GM21737 (cell line): ENCODE measurements around the gene NFE2.

ENCODE experiments used
- ATAC-seq: cut with Tn5 transposase; IDR thresholded peaks from one replicate; pipeline ENCODE4 v1.9.1; 2021; ENCODE audit warnings: mild to moderate bottlenecking, moderate library complexity; ENCODE audit not compliant: unreplicated experiment

The NFE2 gene

DNA sequence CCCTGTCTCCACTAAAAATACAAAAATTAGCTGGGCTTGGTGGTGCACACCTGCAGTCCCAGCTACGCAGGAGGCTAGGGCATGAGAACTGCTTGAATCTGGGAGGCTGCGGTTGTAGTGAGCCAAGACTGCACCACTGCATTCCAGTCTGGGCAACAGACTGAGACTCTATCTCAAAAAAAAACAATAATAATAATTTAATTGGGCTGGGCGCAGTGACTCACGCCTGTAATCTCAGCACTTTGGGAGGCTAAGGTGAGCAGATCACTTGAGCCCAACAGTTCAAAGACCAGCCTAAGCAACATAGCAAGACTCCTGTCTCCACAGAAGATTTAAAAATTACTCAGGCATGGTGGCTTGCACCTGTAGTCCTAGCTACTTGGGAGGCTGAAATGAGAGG lies 47.6 kb downstream of the NFE2 start:
- ATAC-seq, result no peak

DNA sequence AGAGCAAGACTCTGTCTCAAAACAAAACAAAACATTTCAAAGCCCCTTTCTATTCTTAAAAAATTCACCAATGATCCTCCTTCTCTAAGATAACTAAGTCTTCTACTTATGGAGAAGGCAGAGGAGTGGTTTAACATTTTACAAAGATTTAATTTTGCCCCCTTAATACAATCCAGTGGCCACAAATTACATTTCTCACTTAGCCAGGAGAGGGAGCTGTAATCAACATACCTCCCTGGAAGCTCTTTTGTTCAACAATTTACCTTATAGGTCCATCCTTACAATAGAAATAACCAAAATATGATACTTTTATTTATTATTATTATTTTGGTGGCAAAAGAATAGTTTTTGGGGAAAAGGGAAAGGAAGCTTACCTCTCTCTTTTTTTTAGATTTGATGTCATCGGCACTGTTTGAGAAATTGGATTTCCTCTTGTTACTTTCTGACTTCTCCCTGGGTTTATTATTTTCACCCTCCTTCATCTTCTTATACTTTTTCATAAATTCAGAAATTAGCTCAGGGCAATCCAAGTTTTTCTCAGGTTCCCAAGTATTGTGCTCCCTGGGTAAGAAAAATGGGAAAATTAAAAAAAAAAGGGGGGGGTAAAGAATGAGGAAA lies 49.0 kb downstream of the NFE2 start:
- no peak for ATAC-seq

DNA sequence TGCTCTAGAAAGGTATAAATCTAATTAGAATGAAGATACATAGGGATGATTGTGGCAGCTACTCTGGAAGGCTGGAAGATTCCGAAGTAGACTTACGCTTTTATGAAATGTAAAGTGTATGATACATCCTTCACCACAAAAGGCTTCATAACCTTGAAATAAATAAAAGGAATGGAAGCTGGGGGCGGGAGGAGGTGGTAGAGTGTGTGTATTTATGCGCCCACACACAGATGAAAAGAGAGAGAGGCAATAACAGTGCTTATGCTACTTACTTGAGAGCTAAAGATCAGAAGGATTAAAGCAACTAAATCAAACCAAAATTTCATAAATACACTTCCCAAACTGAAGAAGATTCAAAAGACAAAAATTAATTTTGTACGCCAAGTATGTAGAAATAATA lies 51.3 kb downstream of the NFE2 start:
- no peak for ATAC-seq

DNA sequence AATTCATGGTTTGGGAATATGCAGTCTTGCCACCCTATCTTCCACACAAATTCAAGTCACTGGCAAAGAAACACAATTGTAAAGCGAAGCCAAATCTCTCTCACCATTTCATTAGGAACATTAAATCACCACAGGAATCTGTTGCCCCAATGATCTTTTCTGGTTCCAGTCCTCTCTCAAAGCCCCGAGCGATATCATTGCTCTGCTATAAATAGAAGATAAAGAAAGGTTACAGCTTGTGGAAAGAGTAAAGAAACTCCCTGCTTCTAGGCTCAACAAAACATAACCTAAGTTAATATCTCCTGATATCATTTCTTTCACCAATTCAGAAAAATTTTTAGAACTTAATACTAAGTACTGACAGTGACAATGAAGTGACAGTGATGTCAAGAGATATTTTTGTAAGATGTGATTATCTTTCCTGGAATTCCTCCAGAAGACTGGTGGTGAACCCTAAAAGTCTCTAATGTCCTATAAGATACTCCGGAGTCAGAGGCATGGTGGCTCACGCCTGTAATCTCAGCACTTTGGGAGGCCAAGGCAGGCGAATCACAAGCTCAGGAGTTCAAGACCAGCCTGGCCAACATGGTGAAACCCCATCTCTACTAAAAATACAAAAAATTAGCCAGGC lies 54.7 kb downstream of the NFE2 start:
- no peak for ATAC-seq
